Transverse colon (tissue), 4 donors: ENCODE data around the gene MAGI1.

Experiments
- EP300 ChIP-seq: sonication (generic); formaldehyde crosslinking; IDR thresholded peaks from one replicate; pipeline ENCODE4 v1.6.1; 2017; ENCODE audit warnings: antibody characterized with exemption, low read depth
- POLR2A ChIP-seq: fragments of 450-650 bp; IDR thresholded peaks from one replicate; pipeline ENCODE4 v1.6.1; 2016; ENCODE audit warnings: antibody characterized with exemption, mild to moderate bottlenecking, moderate library complexity
- POLR2AphosphoS5 ChIP-seq, 3 donors: sonication (generic); formaldehyde crosslinking; IDR thresholded peaks; one replicate each; pipeline ENCODE4 v1.6.1; 2016; ENCODE audit warnings: antibody characterized with exemption in 3 of 3
- TF ChIP-seq, protein P1 (sequence below), 5 experiments: fragments of 200-600 bp in 3 of 5; fragments of 450-650 bp in 2 of 5; sonication (generic) in 3 of 5; IDR thresholded peaks; 1 replicate in 2 of 5; 2 replicates in 3 of 5; pipeline ENCODE4 v1.5.1; 2016 to 2017; ENCODE audit warnings: antibody characterized with exemption in 5 of 5, inconsistent platforms in 3 of 5, mild to moderate bottlenecking in 2 of 5, moderate library complexity in 1 of 5

GRCh38 chr3:65489253-65489652 lies 549.5 kb downstream of the MAGI1 start:
- TF ChIP-seq, protein P1, sequence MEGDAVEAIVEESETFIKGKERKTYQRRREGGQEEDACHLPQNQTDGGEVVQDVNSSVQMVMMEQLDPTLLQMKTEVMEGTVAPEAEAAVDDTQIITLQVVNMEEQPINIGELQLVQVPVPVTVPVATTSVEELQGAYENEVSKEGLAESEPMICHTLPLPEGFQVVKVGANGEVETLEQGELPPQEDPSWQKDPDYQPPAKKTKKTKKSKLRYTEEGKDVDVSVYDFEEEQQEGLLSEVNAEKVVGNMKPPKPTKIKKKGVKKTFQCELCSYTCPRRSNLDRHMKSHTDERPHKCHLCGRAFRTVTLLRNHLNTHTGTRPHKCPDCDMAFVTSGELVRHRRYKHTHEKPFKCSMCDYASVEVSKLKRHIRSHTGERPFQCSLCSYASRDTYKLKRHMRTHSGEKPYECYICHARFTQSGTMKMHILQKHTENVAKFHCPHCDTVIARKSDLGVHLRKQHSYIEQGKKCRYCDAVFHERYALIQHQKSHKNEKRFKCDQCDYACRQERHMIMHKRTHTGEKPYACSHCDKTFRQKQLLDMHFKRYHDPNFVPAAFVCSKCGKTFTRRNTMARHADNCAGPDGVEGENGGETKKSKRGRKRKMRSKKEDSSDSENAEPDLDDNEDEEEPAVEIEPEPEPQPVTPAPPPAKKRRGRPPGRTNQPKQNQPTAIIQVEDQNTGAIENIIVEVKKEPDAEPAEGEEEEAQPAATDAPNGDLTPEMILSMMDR (IDR thresholded peaks at IDR 0.05), result no peak
- no peak for TF ChIP-seq EP300
- TF ChIP-seq POLR2AphosphoS5 (IDR thresholded peaks at IDR 0.05), result no peak
- no peak for TF ChIP-seq POLR2A
